ENCODE data around the gene SRRM3.

DNA sequence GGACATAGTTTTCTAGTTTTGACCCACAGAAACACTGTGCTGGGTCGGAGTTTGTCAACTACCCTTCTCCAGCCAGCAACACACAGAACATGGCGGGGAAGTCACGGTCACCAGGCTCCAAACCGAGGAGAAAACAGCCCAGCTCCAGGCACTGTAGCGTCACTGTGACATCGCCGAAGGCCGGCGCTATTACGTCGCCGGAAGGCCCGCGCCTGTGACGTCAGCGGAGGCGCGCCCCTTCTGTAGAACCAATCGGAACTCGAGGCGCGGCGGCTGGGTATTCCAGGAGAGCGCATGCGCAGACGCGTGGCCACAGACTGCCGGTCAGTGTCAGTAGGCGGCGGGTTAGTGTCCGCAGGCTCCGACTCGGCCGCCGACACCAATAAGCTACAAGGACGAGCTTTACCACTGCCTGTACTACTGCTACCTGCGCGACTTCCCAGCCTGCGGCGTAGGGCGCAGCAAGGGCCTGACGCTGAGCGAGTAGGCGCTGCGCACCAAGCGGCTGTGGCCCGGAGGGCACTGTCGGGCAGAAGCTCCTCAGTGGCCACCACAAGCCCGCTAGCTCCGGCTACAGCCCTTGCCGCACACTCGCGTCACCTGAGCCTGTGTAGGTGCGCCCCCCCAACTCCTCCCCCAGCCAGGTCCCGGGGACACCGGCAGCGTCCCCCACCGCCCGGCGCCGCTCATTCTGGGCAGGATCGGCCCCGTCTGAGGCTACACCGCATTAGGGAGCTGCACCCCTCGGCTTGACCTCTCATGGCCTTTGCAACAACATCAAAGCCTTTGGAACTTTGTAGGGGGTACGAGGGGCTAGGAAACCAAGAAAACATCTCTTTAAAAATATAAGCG is 35.1 kb upstream of the SRRM3 start:
- peak; percentile 68 for TF ChIP-seq MYC (IDR thresholded peaks at IDR 0.05; ENCODE audit: low read depth, low read length)
- TF ChIP-seq, protein P1, sequence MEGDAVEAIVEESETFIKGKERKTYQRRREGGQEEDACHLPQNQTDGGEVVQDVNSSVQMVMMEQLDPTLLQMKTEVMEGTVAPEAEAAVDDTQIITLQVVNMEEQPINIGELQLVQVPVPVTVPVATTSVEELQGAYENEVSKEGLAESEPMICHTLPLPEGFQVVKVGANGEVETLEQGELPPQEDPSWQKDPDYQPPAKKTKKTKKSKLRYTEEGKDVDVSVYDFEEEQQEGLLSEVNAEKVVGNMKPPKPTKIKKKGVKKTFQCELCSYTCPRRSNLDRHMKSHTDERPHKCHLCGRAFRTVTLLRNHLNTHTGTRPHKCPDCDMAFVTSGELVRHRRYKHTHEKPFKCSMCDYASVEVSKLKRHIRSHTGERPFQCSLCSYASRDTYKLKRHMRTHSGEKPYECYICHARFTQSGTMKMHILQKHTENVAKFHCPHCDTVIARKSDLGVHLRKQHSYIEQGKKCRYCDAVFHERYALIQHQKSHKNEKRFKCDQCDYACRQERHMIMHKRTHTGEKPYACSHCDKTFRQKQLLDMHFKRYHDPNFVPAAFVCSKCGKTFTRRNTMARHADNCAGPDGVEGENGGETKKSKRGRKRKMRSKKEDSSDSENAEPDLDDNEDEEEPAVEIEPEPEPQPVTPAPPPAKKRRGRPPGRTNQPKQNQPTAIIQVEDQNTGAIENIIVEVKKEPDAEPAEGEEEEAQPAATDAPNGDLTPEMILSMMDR (IDR thresholded peaks at IDR 0.05; ENCODE audit: low read depth, low read length) = peak; percentile 4

All from NB4 (cell line).